HEK293 (cell line): Measurements from ENCODE around the gene TPSAB1.
"Not testable (repeated sequence)": the region's sequence is repeated elsewhere in the genome, so short reads cannot be mapped to it uniquely, and the experiment has no call there.

ENCODE experiments used
- CTCF ChIA-PET: fragments of 350-600 bp; formaldehyde crosslinking; extraction: SDS; loops from one replicate; lab custom pipeline; 2021; ENCODE audit warnings: antibody characterized with exemption; lab: Yijun Ruan, JAX
- POLR2A ChIA-PET: fragments of 300-600 bp; formaldehyde crosslinking; extraction: SDS; loops from one replicate; lab custom pipeline; 2020; ENCODE audit warnings: antibody characterized with exemption, inconsistent platforms; lab: Yijun Ruan, JAX
- H3K27ac ChIP-seq: fragments of 200-500 bp; sonication (Bioruptor generic); 2 replicates; pipeline ENCODE4 v1.5.1; 2014; ENCODE audit warnings: low read depth, low read length, control low read depth, inconsistent platforms; ENCODE audit errors: extremely low read depth
- H3K36me3 ChIP-seq, 2 experiments: fragments of 200-500 bp in 1 of 2; sonication (Bioruptor generic) in 1 of 2; 1 replicate in 1 of 2; 2 replicates in 1 of 2; pipeline ENCODE4 v1.5.1; 2014 to 2017; ENCODE audit warnings: inconsistent platforms in 2 of 2, low read length in 2 of 2; ENCODE audit not compliant: control insufficient read depth in 2 of 2, insufficient read depth in 1 of 2
- H3K4me1 ChIP-seq: fragments of 200-500 bp; sonication (Bioruptor generic); 2 replicates; pipeline ENCODE4 v1.5.1; 2014; ENCODE audit warnings: mild to moderate bottlenecking, low read length, inconsistent platforms; ENCODE audit not compliant: control insufficient read depth, insufficient read depth
- H3K4me3 ChIP-seq: 2 replicates; pipeline ENCODE4 v1.5.1; 2011; ENCODE audit warnings: low read depth, mild to moderate bottlenecking, control low read depth, low read length, moderate library complexity
- H3K9me3 ChIP-seq: fragments of 200-500 bp; sonication (Bioruptor generic); 2 replicates; pipeline ENCODE4 v1.5.1; 2014; ENCODE audit warnings: low read depth, low read length, inconsistent platforms; ENCODE audit not compliant: control insufficient read depth, insufficient read depth
- GLI2 ChIP-seq: fragments of 450-650 bp; formaldehyde crosslinking; IDR thresholded peaks from 2 replicates; pipeline ENCODE4; 2017; ENCODE audit warnings: missing biosample characterization, missing genetic modification characterization, low read depth, borderline replicate concordance
- GLIS1 ChIP-seq: fragments of 450-650 bp; formaldehyde crosslinking; IDR thresholded peaks from 2 replicates; pipeline ENCODE4 v1.5.1; 2016; ENCODE audit warnings: missing biosample characterization, missing genetic modification characterization
- HIC1 ChIP-seq: fragments of 450-650 bp; formaldehyde crosslinking; IDR thresholded peaks from 2 replicates; pipeline ENCODE4 v1.5.1; 2016; ENCODE audit warnings: missing biosample characterization, missing genetic modification characterization
- KLF1 ChIP-seq: fragments of 450-650 bp; formaldehyde crosslinking; IDR thresholded peaks from 2 replicates; pipeline ENCODE4 v1.5.1; 2016; ENCODE audit warnings: missing biosample characterization, missing genetic modification characterization
- KLF8 ChIP-seq: fragments of 450-650 bp; formaldehyde crosslinking; IDR thresholded peaks from 2 replicates; pipeline ENCODE4 v1.5.1; 2016; ENCODE audit warnings: missing biosample characterization, missing genetic modification characterization
- RBAK ChIP-seq: fragments of 450-650 bp; formaldehyde crosslinking; IDR thresholded peaks from 2 replicates; pipeline ENCODE4 v1.5.1; 2016; ENCODE audit warnings: missing biosample characterization, missing genetic modification characterization
- SP2 ChIP-seq: fragments of 450-650 bp; formaldehyde crosslinking; IDR thresholded peaks from 2 replicates; pipeline ENCODE4 v1.5.1; 2016; ENCODE audit warnings: missing biosample characterization, missing genetic modification characterization
- SP7 ChIP-seq: fragments of 450-650 bp; formaldehyde crosslinking; IDR thresholded peaks from 2 replicates; pipeline ENCODE4 v1.5.1; 2016; ENCODE audit warnings: missing biosample characterization, missing genetic modification characterization
- ZBTB44 ChIP-seq: fragments of 450-650 bp; IDR thresholded peaks from 2 replicates; pipeline ENCODE4 v1.5.1; 2018; ENCODE audit warnings: missing biosample characterization, mild to moderate bottlenecking, missing genetic modification characterization
- ZFP37 ChIP-seq: fragments of 450-650 bp; formaldehyde crosslinking; IDR thresholded peaks from 2 replicates; pipeline ENCODE4 v1.5.1; 2016; ENCODE audit warnings: missing biosample characterization, missing genetic modification characterization
- ZIC2 ChIP-seq: fragments of 450-650 bp; formaldehyde crosslinking; IDR thresholded peaks from 2 replicates; pipeline ENCODE4 v1.5.1; 2016; ENCODE audit warnings: missing biosample characterization, missing genetic modification characterization
- ZNF16 ChIP-seq: fragments of 450-650 bp; formaldehyde crosslinking; IDR thresholded peaks from 2 replicates; pipeline ENCODE4 v1.5.1; 2016; ENCODE audit warnings: low read depth, missing biosample characterization, missing genetic modification characterization
- ZNF18 ChIP-seq: fragments of 450-650 bp; formaldehyde crosslinking; IDR thresholded peaks from 2 replicates; pipeline ENCODE4 v1.5.1; 2016; ENCODE audit warnings: missing biosample characterization, missing genetic modification characterization
- ZNF335 ChIP-seq: fragments of 450-650 bp; formaldehyde crosslinking; conservative IDR thresholded peaks from 2 replicates; pipeline ENCODE4 v1.5.1; 2016; ENCODE audit warnings: missing biosample characterization, missing genetic modification characterization
- ZNF366 ChIP-seq: fragments of 450-650 bp; formaldehyde crosslinking; conservative IDR thresholded peaks from 2 replicates; pipeline ENCODE4 v1.5.1; 2016; ENCODE audit warnings: missing biosample characterization, missing genetic modification characterization
- ZNF555 ChIP-seq: fragments of 450-650 bp; formaldehyde crosslinking; conservative IDR thresholded peaks from 2 replicates; pipeline ENCODE4 v1.5.1; 2017; ENCODE audit warnings: missing biosample characterization, mild to moderate bottlenecking, missing genetic modification characterization, inconsistent platforms
- ZNF600 ChIP-seq: fragments of 450-650 bp; formaldehyde crosslinking; IDR thresholded peaks from 2 replicates; pipeline ENCODE4 v1.5.1; 2016; ENCODE audit warnings: missing biosample characterization, missing genetic modification characterization

The TPSAB1 gene

GRCh38 chr16:1240436-1240835, at the start of gene TPSAB1:
TPSAB1 (plus strand) TSS chr16:1240705; CDS start chr16:1240939, 234 bp downstream.
- H3K36me3 ChIP-seq, CTCF ChIA-PET, H3K4me1 ChIP-seq, POLR2A ChIA-PET, H3K27ac ChIP-seq, H3K4me3 ChIP-seq, H3K9me3 ChIP-seq: not testable (repeated sequence)

- H3K4me3 ChIP-seq, H3K27ac ChIP-seq, H3K36me3 ChIP-seq, H3K9me3 ChIP-seq, POLR2A ChIA-PET, H3K4me1 ChIP-seq, CTCF ChIA-PET: not testable (repeated sequence)
Measured at GRCh38 chr16:1190789-1191188, 49.7 kb upstream of the TPSAB1 start.

- Histone ChIP-seq H3K36me3 (no peaks in the 10 kb centered on the region), H3K4me1 (peaks cover 3% of the 10 kb centered on the region; the same call in 1 of the 2 replicates), H3K4me3 (no peak overlapping the region), H3K9me3 (no peaks in the 10 kb centered on the region), H3K27ac (no peak overlapping the region)
- TF ChIP-seq KLF8, result no peak
- 0 out of 2 replicates have a peak, but pooled peaks have one; percentile 6 for TF ChIP-seq SP2 (tag by site-specific recombination)
- TF ChIP-seq ZNF600 (tag by site-specific recombination), result peak; percentile 87
- TF ChIP-seq ZNF335, result peak; percentile 83
- no peak for TF ChIP-seq RBAK (tag by site-specific recombination)
- POLR2A ChIA-PET, result no interaction called here
- CTCF ChIA-PET, result interaction anchor here (0.6 to 1.8 kb wide), 3 partner anchors 8 to 82 kb away, joined by 3 to 6 read pairs (median 3); no protein-coding TSS in a partner anchor
Measured at GRCh38 chr16:1192384-1193073, 48.0 kb upstream of the TPSAB1 start.

GRCh38 chr16:1193143-1193824, 47.2 kb upstream of the TPSAB1 start:
- ChIA-PET POLR2A (no interaction called here), CTCF (interaction anchor here (0.6 to 1.8 kb wide), 5 partner anchors 9 to 101 kb away, joined by 3 to 6 read pairs (median 4); no protein-coding TSS in a partner anchor)
- peaks cover 3% of the 10 kb centered on the region; the same call in 1 of the 2 replicates for H3K4me1 ChIP-seq
- no peak overlapping the region for H3K4me3 ChIP-seq
- no peaks in the 10 kb centered on the region for H3K36me3 ChIP-seq
- no peak overlapping the region for H3K27ac ChIP-seq
- TF ChIP-seq HIC1 (peak; percentile 45; the same call in 1 of the 2 replicates), ZNF16 (no peak), SP7 (tag by site-specific recombination) (0 out of 2 replicates have a peak, but pooled peaks have one; percentile 40), ZNF18 (peak; percentile 66; the same call in 1 of the 2 replicates), GLIS1 (tag by site-specific recombination) (peak; percentile 71), ZNF555 (no peak), ZBTB44 (peak; percentile 66), ZFP37 (tag by site-specific recombination) (no peak), ZIC2 (tag by site-specific recombination) (peak; percentile 25; the same call in 1 of the 2 replicates), SP2 (tag by site-specific recombination) (0 out of 2 replicates have a peak, but pooled peaks have one; percentile 3), ZNF366 (no peak), KLF1 (0 out of 2 replicates have a peak, but pooled peaks have one; percentile 29), GLI2 (no peak)
- no peaks in the 10 kb centered on the region for H3K9me3 ChIP-seq
